Activated T-cell treated with anti-CD3 and anti-CD28 coated beads, Interleukin-2, amount 50 U/mL, for 48 hours (primary cell): ENCODE data around the gene SYTL3.

ENCODE experiments used
- DNase-seq, 2 experiments: peaks; one replicate each; pipeline ENCODE4 v3.0.0-alpha.2; 2020

SYTL3 gene

GRCh38 chr6:158725704-158726103, 75.8 kb downstream of the SYTL3 start:
- DNase-seq: no peak

- no peak for DNase-seq
Measured at GRCh38 chr6:158729906-158730540, 80.2 kb downstream of the SYTL3 start.

GRCh38 chr6:158730541-158730907, 80.7 kb downstream of the SYTL3 start:
- no peak for DNase-seq

- DNase-seq: no peak
Measured at GRCh38 chr6:158735009-158735408, 85.2 kb downstream of the SYTL3 start.

- no peak for DNase-seq
Measured at GRCh38 chr6:158737082-158737709, 87.3 kb downstream of the SYTL3 start.

- DNase-seq: no peak
Measured at GRCh38 chr6:158737710-158738615, 88.1 kb downstream of the SYTL3 start.

GRCh38 chr6:158739673-158740072, 89.8 kb downstream of the SYTL3 start:
- DNase-seq: no peak

GRCh38 chr6:158743033-158743651, 93.3 kb downstream of the SYTL3 start:
- DNase-seq: no peak

GRCh38 chr6:158744986-158745430, 95.2 kb downstream of the SYTL3 start:
- no peak for DNase-seq

- DNase-seq: no peak
Measured at GRCh38 chr6:158751224-158751623, 101.4 kb downstream of the SYTL3 start.

- DNase-seq: no peak
Measured at GRCh38 chr6:158751921-158752320, 102.1 kb downstream of the SYTL3 start.

GRCh38 chr6:158752613-158753012, 102.8 kb downstream of the SYTL3 start:
- no peak for DNase-seq

GRCh38 chr6:158753811-158754210, 104.0 kb downstream of the SYTL3 start:
- DNase-seq: no peak

- no peak for DNase-seq
Measured at GRCh38 chr6:158754738-158755137, 104.9 kb downstream of the SYTL3 start.

GRCh38 chr6:158755636-158756035, 105.8 kb downstream of the SYTL3 start:
- DNase-seq: no peak

GRCh38 chr6:158756126-158756525, 106.3 kb downstream of the SYTL3 start:
- DNase-seq: no peak

- no peak for DNase-seq
Measured at GRCh38 chr6:158756977-158757752, 107.3 kb downstream of the SYTL3 start.

GRCh38 chr6:158757753-158758090, 107.9 kb downstream of the SYTL3 start:
- DNase-seq: no peak

GRCh38 chr6:158758451-158758860, 108.6 kb downstream of the SYTL3 start:
- DNase-seq: peak in 1 of 2 experiments; percentile 17

GRCh38 chr6:158758941-158759479, 109.2 kb downstream of the SYTL3 start:
- peak in 1 of 2 experiments; percentile 20 for DNase-seq

- peak in 1 of 2 experiments; percentile 19 for DNase-seq
Measured at GRCh38 chr6:158759966-158760617, 110.2 kb downstream of the SYTL3 start.
